ENCODE results near the gene VPS54.

Gene VPS54

DNA sequence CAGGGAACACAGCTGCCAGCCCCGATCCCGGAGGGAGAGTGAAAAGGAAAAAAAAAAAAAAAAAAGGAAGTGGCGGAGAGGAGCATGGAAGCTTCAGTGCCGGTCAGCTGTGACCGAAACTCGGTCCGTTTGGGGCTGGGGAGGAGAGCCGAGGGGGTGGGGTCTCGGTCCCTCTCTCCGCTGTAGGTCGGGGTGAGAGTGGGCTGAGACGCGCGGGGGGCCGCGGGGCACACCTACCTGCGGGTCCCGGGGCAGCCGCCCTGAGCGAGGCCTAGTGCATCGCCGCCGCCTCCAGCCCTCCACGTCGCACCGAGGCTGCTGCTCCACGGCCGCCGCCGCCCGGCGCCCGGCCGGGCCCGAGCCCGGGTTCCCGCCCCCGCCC is 536 bp downstream of the VPS54 start:
- H3K36me3 ChIP-seq (ENCODE audit: low read length): no peaks in the 10 kb centered on the region
- peak overlapping the region; percentile 62 for H3K4me3 ChIP-seq (ENCODE audit: insufficient read depth, low read length, poor library complexity, severe bottlenecking)
- no peak overlapping the region for H3K27ac ChIP-seq (ENCODE audit: low read depth, low read length)
- H3K79me2 ChIP-seq (ENCODE audit: insufficient read depth, low read length): no peaks in the 10 kb centered on the region
- H4K20me1 ChIP-seq (ENCODE audit: low read depth, low read length): no peaks in the 10 kb centered on the region
- H3K9me2 ChIP-seq (replicated peaks; ENCODE audit: insufficient read depth, low read length): no peaks in the 10 kb centered on the region
- peaks cover 14% of the 10 kb centered on the region for H3F3A ChIP-seq (ENCODE audit: insufficient read depth)
- no peaks in the 10 kb centered on the region for H3K27me3 ChIP-seq (ENCODE audit: low read length)
- no peak for TF ChIP-seq EZH2phosphoT487 (conservative IDR thresholded peaks at IDR 0.05; ENCODE audit: low read length)
- TF ChIP-seq, protein P1, sequence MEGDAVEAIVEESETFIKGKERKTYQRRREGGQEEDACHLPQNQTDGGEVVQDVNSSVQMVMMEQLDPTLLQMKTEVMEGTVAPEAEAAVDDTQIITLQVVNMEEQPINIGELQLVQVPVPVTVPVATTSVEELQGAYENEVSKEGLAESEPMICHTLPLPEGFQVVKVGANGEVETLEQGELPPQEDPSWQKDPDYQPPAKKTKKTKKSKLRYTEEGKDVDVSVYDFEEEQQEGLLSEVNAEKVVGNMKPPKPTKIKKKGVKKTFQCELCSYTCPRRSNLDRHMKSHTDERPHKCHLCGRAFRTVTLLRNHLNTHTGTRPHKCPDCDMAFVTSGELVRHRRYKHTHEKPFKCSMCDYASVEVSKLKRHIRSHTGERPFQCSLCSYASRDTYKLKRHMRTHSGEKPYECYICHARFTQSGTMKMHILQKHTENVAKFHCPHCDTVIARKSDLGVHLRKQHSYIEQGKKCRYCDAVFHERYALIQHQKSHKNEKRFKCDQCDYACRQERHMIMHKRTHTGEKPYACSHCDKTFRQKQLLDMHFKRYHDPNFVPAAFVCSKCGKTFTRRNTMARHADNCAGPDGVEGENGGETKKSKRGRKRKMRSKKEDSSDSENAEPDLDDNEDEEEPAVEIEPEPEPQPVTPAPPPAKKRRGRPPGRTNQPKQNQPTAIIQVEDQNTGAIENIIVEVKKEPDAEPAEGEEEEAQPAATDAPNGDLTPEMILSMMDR (IDR thresholded peaks at IDR 0.05; ENCODE audit: insufficient read depth, low read length, poor library complexity, severe bottlenecking): no peak
- H3K4me2 ChIP-seq (ENCODE audit: low read depth, low read length, poor library complexity, severe bottlenecking): peak overlapping the region; percentile 97
- H3K9ac ChIP-seq (ENCODE audit: low read length): peak overlapping the region; percentile 60
- H2AFZ ChIP-seq (ENCODE audit: low read depth, low read length, severe bottlenecking): peak overlapping the region; percentile 100
- no peaks in the 10 kb centered on the region for H3K9me3 ChIP-seq (ENCODE audit: insufficient read depth, low read length)

DNA sequence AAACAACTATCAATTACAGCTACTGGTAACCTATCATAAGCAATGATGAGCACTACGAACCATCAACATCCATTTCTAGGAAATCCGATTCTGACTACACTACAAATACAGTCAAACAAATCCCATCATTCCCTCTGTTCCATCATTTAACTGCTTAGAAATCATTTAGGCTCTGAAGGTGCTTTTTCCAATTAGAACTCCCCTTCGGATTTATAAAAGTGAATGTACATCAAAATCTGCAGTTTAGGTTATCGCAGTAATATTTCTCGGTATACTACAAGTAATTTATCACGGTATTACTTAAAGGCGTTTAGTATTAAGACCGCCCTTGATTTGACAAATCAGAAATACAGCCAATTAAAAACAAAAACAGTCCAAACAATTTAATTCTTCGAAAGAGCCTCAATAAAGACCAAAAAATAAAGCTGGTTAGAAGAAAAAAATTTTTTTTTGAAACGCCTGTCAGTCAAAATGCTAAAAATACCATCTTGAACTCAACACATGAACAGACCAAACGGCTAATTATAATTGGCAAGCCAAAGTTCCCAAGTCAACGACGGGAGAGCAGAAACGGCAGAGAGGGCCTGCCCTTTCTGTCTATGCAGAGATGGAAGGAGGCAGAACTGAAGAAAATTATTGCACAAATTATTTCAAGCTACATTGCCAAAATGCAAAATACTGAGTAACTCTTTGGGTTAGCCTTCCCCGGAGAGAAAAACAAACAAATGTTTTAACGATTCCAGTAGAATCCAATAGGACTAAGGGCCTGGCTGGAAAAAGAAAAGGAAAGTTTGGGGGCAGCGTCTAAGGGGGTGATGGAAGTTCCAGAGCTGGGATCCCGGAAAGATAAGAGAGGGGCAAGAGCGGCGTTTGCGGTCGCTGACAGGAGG is 1.2 kb downstream of the VPS54 start:
- Histone ChIP-seq H2AFZ (ENCODE audit: low read depth, low read length, severe bottlenecking) (peak overlapping the region; percentile 100), H3K27ac (ENCODE audit: low read depth, low read length) (no peak overlapping the region), H3K27me3 (ENCODE audit: low read length) (no peaks in the 10 kb centered on the region), H3K9me2 (replicated peaks; ENCODE audit: insufficient read depth, low read length) (no peaks in the 10 kb centered on the region), H3K36me3 (ENCODE audit: low read length) (no peaks in the 10 kb centered on the region), H3K79me2 (ENCODE audit: insufficient read depth, low read length) (no peaks in the 10 kb centered on the region), H3K4me3 (ENCODE audit: insufficient read depth, low read length, poor library complexity, severe bottlenecking) (peak overlapping the region; percentile 62), H3F3A (ENCODE audit: insufficient read depth) (peaks cover 14% of the 10 kb centered on the region), H4K20me1 (ENCODE audit: low read depth, low read length) (no peaks in the 10 kb centered on the region), H3K9me3 (ENCODE audit: insufficient read depth, low read length) (no peaks in the 10 kb centered on the region), H3K9ac (ENCODE audit: low read length) (peak overlapping the region; percentile 60), H3K4me2 (ENCODE audit: low read depth, low read length, poor library complexity, severe bottlenecking) (peak overlapping the region; percentile 97)
- no peak for TF ChIP-seq EZH2phosphoT487 (conservative IDR thresholded peaks at IDR 0.05; ENCODE audit: low read length)
- TF ChIP-seq, protein P1 (IDR thresholded peaks at IDR 0.05; ENCODE audit: insufficient read depth, low read length, poor library complexity, severe bottlenecking): no peak

DNA sequence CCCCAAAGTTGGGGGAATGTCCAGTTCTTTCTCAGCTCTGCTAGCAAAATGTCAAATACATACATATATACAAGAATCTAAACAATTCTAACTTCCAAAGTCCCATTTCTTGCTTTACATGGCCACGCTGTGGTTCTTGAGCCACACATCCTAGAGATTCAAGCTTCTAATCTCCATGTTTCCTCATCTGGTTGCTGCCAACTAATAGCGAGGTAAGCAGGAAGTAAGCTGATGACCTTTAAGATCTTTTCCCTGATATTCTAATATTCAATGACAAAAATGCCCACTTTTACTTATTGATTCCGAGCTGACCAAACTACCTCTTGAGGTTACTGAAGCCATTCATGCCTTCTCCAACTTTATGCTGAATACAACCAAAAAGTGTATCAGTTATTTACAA is 3.3 kb downstream of the VPS54 start:
- Histone ChIP-seq H2AFZ (ENCODE audit: low read depth, low read length, severe bottlenecking) (no peak overlapping the region), H3K79me2 (ENCODE audit: insufficient read depth, low read length) (no peaks in the 10 kb centered on the region), H3K27ac (ENCODE audit: low read depth, low read length) (no peak overlapping the region), H3K36me3 (ENCODE audit: low read length) (no peaks in the 10 kb centered on the region), H4K20me1 (ENCODE audit: low read depth, low read length) (no peaks in the 10 kb centered on the region), H3F3A (ENCODE audit: insufficient read depth) (peaks cover 14% of the 10 kb centered on the region), H3K4me3 (ENCODE audit: insufficient read depth, low read length, poor library complexity, severe bottlenecking) (no peak overlapping the region), H3K27me3 (ENCODE audit: low read length) (no peaks in the 10 kb centered on the region), H3K9me2 (replicated peaks; ENCODE audit: insufficient read depth, low read length) (no peaks in the 10 kb centered on the region), H3K9ac (ENCODE audit: low read length) (no peak overlapping the region), H3K9me3 (ENCODE audit: insufficient read depth, low read length) (no peaks in the 10 kb centered on the region), H3K4me2 (ENCODE audit: low read depth, low read length, poor library complexity, severe bottlenecking) (no peak overlapping the region)
- TF ChIP-seq EZH2phosphoT487 (conservative IDR thresholded peaks at IDR 0.05; ENCODE audit: low read length): no peak
- TF ChIP-seq, protein P1 (IDR thresholded peaks at IDR 0.05; ENCODE audit: insufficient read depth, low read length, poor library complexity, severe bottlenecking): no peak

All from SU-DHL-6 (cell line).